Measurements from ENCODE around the gene GTPBP10.
"Not testable (repeated sequence)": the region's sequence is repeated elsewhere in the genome, so short reads cannot be mapped to it uniquely, and the experiment has no call there.

The GTPBP10 gene, protein sequence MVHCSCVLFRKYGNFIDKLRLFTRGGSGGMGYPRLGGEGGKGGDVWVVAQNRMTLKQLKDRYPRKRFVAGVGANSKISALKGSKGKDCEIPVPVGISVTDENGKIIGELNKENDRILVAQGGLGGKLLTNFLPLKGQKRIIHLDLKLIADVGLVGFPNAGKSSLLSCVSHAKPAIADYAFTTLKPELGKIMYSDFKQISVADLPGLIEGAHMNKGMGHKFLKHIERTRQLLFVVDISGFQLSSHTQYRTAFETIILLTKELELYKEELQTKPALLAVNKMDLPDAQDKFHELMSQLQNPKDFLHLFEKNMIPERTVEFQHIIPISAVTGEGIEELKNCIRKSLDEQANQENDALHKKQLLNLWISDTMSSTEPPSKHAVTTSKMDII

DNA sequence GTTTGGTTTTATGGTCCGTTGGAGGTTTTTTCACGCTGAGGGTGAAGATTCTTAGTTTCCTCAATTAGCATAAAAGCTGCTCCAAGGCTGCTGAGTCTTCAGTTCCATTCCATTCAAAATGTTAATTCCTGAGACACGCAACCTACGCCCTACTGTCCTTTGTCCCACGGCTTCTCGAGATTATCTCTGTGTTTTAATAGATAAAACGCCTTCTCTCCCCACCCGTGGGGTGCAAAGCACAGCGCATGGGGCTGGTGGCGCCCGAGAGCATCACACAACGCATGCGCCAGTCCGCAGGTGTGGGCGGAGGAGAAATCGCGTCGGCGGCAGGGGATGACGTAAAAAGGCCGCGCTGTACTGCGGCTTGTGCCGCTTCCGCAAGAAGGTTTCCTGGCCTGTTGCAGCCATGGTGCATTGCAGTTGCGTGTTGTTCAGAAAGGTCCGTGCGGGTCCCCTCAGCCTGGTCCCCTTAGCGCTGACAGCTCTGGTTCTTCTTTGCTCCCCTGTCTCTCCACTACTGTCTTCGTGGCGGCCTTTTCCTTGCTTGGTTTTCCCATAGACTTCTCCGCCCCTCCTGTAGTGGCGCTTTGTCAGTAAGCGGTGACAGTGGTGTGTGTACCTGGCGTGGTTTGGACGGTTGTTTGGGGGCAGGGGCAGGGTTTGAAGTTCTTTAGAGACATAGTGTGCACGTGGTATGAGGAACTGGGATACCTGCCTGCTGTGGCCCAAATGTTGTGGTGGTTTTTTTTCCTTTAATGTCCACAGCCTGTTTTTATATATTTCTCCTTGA is at the start of gene GTPBP10:
Gene GTPBP10, plus strand, starts transcription at position 381 of the 790 bp plus-strand sequence. Its CDS starts 26 bp downstream, at position 407.
- peak; percentile 68 for DNase-seq (ENCODE audit: low spot score)

GRCh38 chr7:90298145-90299038 is 48.1 kb upstream of the GTPBP10 start:
- no peak for DNase-seq (ENCODE audit: low spot score)

DNA sequence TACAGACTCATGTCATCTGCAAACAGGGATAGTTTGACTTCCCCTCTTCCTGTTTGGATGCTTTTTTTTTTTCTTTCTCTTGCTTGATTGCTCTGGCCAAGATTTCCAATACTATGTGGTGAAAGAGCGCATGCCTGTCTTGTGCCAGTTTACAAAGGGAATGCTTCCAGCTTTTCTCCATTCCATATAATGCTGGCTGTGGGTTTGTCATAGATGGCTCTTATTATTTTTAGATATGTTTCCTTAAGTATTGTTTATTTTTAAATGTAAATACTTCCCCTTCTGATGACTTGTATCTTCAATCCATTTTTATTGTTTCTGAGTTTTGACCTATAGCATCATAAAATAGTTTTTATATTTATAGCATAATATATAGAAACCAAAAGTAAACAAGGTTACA is 43.3 kb upstream of the GTPBP10 start:
- DNase-seq (ENCODE audit: low spot score) = no peak

- DNase-seq (ENCODE audit: low spot score) = no peak
These were observed 36.6 kb upstream of the GTPBP10 start for GRCh38 chr7:90309872-90310271.

DNA sequence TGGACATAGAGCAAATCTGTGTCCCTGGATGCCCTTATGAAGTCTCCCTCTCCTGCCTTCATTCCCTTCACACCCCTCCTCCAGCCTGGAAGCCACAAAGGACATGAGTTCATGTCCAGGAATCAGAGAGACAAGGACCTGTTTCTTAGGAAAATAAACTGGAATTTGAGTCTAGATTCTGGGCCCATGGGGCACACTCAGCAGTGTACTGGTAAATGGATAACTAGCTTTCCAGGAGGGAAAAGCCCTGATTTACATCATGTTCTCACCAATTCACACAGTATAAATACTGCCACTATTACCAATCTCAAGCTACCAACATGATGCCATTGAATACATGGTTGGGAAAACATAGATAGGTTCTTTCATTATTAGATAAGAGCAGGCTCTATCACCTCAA is 35.3 kb upstream of the GTPBP10 start:
- DNase-seq (ENCODE audit: low spot score) = no peak

DNA sequence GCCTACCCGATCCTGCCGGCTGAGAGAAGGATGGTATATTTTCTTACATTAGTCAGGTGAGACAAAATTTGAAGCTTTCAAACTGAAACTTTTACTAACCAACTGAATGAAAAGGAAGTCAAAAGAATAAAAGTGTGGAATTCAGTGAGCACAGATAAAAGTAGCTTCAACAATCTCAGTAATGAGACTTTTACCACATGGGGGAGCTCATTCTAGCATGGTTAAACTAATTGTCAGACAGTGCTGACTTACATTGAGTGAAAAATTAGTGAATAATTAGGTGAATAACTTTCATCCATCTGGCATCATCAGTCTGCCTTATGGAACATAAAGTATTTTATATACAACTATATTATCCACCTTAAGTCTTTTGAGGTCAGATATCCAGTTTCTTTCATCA is 33.8 kb upstream of the GTPBP10 start:
- DNase-seq (ENCODE audit: low spot score) = no peak

DNA sequence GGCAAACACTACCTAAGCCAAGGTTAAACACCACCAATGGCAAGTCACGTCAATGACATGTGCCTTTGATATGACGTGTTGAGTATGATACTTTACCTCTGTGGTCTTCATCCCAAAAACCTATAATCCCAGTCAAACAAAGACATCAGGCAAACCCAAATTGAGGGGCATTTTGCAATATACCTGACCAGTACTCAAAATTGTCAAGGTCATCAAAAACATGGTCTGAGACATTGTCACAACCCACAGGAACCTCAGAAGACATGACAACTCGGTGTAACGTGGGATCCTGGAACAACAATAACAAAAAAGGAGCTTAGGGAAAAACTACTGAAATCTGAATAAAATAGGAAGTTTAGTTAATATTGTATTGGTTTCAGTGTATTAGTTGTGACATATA is 32.6 kb upstream of the GTPBP10 start:
- no peak for DNase-seq (ENCODE audit: low spot score)

- no peak for DNase-seq (ENCODE audit: low spot score)
These were observed 26.5 kb upstream of the GTPBP10 start for GRCh38 chr7:90320014-90320413.

- DNase-seq (ENCODE audit: low spot score) = no peak
These were observed 26.1 kb upstream of the GTPBP10 start for GRCh38 chr7:90320418-90320800.

- DNase-seq (ENCODE audit: low spot score) = no peak
These were observed 25.6 kb upstream of the GTPBP10 start, which contains the start of gene FAM237B for GRCh38 chr7:90320801-90321494. TSS of gene FAM237B (minus strand) at chr7:90321304. CDS start at chr7:90319748, 1,556 bp downstream.

DNA sequence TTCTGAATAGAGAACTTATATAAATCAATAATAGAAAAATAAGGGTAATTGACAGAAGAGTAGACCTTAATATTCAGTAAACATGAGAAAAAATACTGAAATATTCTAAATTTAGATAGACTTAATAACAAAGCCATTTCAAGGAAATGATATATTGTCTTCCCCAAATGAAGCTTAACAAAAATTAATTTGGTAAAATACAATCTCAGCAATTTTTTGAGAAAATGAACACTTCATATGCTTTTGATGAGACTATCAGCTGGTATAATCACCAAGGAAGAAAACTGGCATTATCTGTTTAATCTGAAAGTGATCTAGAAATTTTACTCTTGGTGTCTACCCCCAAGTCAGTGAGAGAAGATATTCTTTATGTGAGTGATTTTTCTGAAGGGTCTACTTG is 23.7 kb upstream of the GTPBP10 start:
- no peak for DNase-seq (ENCODE audit: low spot score)

GRCh38 chr7:90326500-90326899 is 20.0 kb upstream of the GTPBP10 start:
- DNase-seq (ENCODE audit: low spot score) = no peak

GRCh38 chr7:90334193-90334843 is 12.2 kb upstream of the GTPBP10 start:
- DNase-seq (ENCODE audit: low spot score) = no peak

- DNase-seq (ENCODE audit: low spot score) = not testable (repeated sequence)
These were observed 11.6 kb upstream of the GTPBP10 start for GRCh38 chr7:90334926-90335325.

DNA sequence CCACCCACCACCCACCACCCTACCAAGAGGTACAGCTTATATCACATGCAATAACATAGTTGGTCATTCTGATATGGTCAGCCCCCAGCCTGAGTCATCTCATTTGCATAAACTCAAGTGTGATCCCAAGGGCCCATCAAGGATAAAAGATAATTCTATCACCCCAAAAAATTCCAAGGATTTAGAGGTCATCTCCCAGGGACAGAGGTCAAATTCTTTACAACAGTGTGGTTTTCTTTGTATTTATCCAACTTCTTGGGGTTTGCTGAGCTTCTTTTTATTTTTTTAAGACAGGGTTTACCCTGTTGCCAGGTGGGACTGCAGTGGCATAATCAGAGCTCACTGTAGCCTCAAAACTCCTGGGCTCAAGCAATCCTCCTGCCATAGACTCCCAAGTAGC is 9.4 kb upstream of the GTPBP10 start:
- DNase-seq (ENCODE audit: low spot score) = no peak

- DNase-seq (ENCODE audit: low spot score) = no peak
These were observed 1.5 kb upstream of the GTPBP10 start for GRCh38 chr7:90345016-90345415.

DNA sequence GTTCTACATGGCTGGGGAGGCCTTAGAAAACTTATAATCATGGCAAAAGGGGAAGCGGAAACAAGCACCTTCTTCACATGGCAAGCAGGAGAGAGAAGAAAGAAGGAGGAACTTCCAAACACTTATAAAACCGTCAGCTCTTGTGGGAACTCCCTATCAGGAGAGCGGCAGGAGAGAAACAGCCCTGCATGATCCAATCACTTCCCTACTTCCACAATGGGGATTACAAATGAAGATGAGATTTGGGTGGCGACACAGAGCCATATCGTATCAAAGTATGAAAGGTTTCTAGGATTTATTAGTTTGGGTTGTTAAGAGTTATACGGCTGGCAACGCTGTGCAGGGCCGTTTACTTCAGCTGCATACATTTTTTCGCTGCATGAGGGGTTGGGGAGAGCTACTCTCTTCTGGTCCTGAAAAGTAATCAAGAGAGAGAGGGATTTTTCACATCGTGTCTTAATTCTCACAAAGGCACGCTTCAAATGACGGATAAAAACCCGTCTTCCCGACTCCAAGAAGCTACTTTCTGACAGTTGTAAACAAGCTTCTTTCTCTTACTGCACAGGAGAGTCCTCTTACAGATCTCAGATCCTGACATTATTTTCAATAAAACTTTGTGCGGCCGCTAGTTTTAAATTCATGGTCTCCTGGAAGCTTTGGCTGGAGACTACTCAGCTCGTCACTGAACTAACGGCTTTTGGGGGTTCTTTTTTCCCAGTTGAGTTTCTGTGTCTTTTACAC is 751 bp upstream of the GTPBP10 start:
- no peak for DNase-seq (ENCODE audit: low spot score)

DNA sequence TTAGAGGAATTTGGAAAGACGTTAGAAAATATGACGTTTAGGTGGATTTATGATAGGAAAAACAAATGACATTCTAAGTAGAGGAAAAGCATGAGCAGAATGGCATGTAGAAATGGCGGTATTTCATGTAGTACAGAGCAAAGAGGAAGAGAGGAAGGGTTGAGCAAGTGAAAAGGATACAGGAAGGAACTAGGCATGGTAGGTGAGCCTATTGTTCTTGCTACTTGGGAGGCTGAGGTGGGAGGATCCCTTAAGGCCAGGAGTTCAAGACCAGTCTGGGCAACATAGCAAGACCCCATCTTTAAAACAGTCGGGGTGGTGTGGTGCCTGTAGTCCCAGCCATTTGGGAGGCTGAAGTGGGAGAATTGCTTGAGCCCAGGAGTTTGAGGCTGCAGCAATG is 1.2 kb downstream of the GTPBP10 start:
- DNase-seq (ENCODE audit: low spot score) = no peak

- DNase-seq (ENCODE audit: low spot score) = no peak
These were observed 2.8 kb downstream of the GTPBP10 start for GRCh38 chr7:90349305-90349704.

DNA sequence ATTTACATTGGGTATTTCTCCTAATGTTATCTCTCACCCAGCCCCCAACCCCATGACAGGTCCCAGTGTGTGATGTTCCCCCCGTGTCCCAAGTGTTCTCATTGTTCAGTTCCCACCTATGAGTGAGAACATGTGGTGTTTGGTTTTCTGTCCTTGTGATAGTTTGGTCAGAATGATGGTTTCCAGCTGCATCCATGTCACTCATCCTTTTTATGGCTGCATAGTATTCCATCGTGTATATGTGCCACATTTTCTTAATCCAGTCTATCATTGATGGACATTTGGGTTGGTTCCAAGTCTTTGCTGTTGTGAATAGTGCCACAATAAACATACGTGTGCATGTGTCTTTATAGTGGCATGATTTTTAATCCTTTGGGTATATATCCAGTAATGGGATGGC is 3.5 kb downstream of the GTPBP10 start:
- DNase-seq (ENCODE audit: low spot score) = not testable (repeated sequence)
